ENCODE data around the gene RC3H1. TPM values are rescaled to one million over a fixed set of nuclear protein-coding genes. Genes with fewer than 3 reads are reported as not detected.

The RC3H1 gene, protein sequence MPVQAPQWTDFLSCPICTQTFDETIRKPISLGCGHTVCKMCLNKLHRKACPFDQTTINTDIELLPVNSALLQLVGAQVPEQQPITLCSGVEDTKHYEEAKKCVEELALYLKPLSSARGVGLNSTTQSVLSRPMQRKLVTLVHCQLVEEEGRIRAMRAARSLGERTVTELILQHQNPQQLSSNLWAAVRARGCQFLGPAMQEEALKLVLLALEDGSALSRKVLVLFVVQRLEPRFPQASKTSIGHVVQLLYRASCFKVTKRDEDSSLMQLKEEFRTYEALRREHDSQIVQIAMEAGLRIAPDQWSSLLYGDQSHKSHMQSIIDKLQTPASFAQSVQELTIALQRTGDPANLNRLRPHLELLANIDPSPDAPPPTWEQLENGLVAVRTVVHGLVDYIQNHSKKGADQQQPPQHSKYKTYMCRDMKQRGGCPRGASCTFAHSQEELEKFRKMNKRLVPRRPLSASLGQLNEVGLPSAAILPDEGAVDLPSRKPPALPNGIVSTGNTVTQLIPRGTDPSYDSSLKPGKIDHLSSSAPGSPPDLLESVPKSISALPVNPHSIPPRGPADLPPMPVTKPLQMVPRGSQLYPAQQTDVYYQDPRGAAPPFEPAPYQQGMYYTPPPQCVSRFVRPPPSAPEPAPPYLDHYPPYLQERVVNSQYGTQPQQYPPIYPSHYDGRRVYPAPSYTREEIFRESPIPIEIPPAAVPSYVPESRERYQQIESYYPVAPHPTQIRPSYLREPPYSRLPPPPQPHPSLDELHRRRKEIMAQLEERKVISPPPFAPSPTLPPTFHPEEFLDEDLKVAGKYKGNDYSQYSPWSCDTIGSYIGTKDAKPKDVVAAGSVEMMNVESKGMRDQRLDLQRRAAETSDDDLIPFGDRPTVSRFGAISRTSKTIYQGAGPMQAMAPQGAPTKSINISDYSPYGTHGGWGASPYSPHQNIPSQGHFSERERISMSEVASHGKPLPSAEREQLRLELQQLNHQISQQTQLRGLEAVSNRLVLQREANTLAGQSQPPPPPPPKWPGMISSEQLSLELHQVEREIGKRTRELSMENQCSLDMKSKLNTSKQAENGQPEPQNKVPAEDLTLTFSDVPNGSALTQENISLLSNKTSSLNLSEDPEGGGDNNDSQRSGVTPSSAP
- total RNA-seq = 13.4 and 15.4 TPM in 2 replicates

DNA sequence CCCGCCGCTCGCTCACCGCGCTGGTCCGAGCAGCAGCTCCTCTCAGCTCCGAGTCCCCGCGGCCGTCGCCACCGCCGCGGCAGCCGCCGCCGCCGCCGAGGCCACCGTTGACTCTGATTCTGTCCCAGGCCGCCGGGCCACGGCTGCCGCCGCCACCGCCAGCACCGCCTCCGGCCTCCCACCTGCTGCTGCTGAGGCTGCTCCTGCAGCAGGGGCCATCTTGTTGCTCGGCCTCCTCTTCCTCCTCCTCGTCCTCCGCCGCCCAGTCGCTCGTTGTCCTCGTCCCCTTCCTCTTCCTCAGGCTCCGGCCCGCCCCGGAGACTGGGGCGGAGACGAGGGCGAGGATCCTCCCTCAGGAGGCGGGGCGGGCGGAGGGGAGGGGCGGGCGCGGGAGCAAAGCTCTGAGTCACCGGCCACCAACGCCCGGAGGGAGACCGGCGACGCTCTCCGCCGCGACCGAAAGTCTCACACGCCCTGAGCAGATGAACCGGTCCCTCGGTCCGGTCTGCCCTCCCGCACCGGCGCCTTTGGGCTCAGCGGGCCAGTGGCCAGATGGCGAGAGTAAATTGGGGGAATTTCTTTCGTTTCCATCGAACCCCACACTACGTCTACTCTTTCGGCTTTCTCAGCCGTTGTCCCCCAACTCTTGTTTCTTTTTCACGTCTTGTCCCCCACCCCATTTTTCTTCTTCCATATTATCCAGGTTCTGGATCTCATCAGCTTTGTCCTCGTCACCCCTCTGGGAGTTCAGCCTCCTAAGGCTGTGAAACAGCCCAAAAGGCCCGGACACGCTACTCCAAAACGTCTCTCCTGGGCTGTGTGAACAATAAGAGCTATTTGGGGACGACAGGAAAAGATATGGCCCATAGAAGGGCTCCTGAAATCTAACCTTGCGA, at the start of gene RC3H1:
Gene RC3H1 (minus strand): TSS at position 278 of the 896 bp plus-strand sequence. CDS start 29,372 bp downstream, outside the sequence.

DNA sequence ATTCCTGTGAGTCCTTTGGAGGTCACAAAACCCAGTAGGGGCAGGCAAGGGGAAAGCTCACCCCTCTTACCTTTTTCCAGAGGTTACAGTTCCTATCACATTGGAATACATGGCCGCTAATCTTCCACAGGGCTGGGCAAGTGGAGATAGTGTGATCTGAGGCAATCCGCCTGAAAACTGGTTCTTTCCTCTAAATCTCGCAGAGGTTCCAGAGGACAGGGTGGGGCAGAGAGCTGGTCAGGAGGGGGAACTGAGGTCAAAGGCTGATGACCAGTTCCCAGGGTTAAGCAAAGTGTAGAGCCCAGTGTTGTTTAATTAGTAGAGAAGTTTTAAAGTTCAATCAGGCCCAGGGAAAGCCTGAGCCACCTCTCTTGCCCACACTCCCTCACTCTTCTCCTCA, 105.0 kb downstream of the RC3H1 start, which contains the start of gene SERPINC1:
Gene SERPINC1 (minus strand): TSS at position 179 of the 400 bp plus-strand sequence. CDS start 68 bp downstream, at position 111.

Other genes starting within 250 kb of the RC3H1 start
- gene DARS2, start 197.7 kb downstream of the RC3H1 start, total RNA-seq = 27.8 and 30.8 TPM in 2 replicates
- gene CENPL, start 197.5 kb downstream of the RC3H1 start, total RNA-seq = 10.9 and 18.8 TPM in 2 replicates
- gene GAS5, start 154.4 kb downstream of the RC3H1 start, total RNA-seq = 202 and 218 TPM in 2 replicates
- gene ZBTB37, start 154.0 kb downstream of the RC3H1 start, total RNA-seq = 1.4 and 2.4 TPM in 2 replicates
- gene SERPINC1, start 105.0 kb downstream of the RC3H1 start, total RNA-seq = 0.10 TPM in 1 of 2 replicates, not detected in the other
- 12.3 and 14.7 TPM in 2 replicates for gene RABGAP1L, start 137.2 kb upstream of the RC3H1 start, total RNA-seq